ENCODE measurements around the gene NUDT13.
A peak's percentile ranks its signal among the peaks of the same experiment; 100 is the strongest.
"Not testable (repeated sequence)": the region's sequence is repeated elsewhere in the genome, so short reads cannot be mapped to it uniquely, and the experiment has no call there.

The NUDT13 gene

GRCh38 chr10:73096041-73096448, 14.2 kb upstream of the NUDT13 start:
- peak overlapping the region; percentile 93 for H3K4me3 ChIP-seq (ENCODE audit: low read depth, low read length)
- DNase-seq (ENCODE audit: low read depth) = peak; percentile 87
- TF ChIP-seq MAX (IDR thresholded peaks at IDR 0.05; ENCODE audit: low read depth, low read length) = no peak
- TF ChIP-seq MYC (IDR thresholded peaks at IDR 0.05; ENCODE audit: low read depth, low read length) = peak; percentile 44; the same call in 1 of the 2 replicates

GRCh38 chr10:73096449-73097304, 13.6 kb upstream of the NUDT13 start, which contains the start of gene P4HA1:
P4HA1 (minus strand) TSS chr10:73096866; CDS start chr10:73074883, 21,983 bp downstream.
- H3K4me3 ChIP-seq (ENCODE audit: low read depth, low read length) = peak within 1 kb of the TSS; percentile 93
- TF ChIP-seq MAX (IDR thresholded peaks at IDR 0.05; ENCODE audit: low read depth, low read length) = peak; percentile 78
- peak; percentile 83 for TF ChIP-seq MYC (IDR thresholded peaks at IDR 0.05; ENCODE audit: low read depth, low read length)
- TF ChIP-seq POLR2A (IDR thresholded peaks at IDR 0.05; ENCODE audit: extremely low read depth, insufficient read length) = peak; percentile 97
- peak; percentile 65 for TF ChIP-seq CTCF (IDR thresholded peaks at IDR 0.05; ENCODE audit: low read depth, low read length)
- DNase-seq (ENCODE audit: low read depth) = peak; percentile 97

GRCh38 chr10:73097305-73097670, 13.0 kb upstream of the NUDT13 start:
- no peak for DNase-seq (ENCODE audit: low read depth)
- peak overlapping the region; percentile 93 for H3K4me3 ChIP-seq (ENCODE audit: low read depth, low read length)
- no peak for TF ChIP-seq MYC (IDR thresholded peaks at IDR 0.05; ENCODE audit: low read depth, low read length)
- no peak for TF ChIP-seq POLR2A (IDR thresholded peaks at IDR 0.05; ENCODE audit: extremely low read depth, insufficient read length)
- TF ChIP-seq CTCF (IDR thresholded peaks at IDR 0.05; ENCODE audit: low read depth, low read length) = no peak
- TF ChIP-seq MAX (IDR thresholded peaks at IDR 0.05; ENCODE audit: low read depth, low read length) = no peak

GRCh38 chr10:73099141-73099540, 11.1 kb upstream of the NUDT13 start:
- TF ChIP-seq MYC (IDR thresholded peaks at IDR 0.05; ENCODE audit: low read depth, low read length) (no peak), MAX (IDR thresholded peaks at IDR 0.05; ENCODE audit: low read depth, low read length) (no peak)
- DNase-seq (ENCODE audit: low read depth) = no peak
- H3K4me3 ChIP-seq (ENCODE audit: low read depth, low read length) = no peak overlapping the region

- no peak for DNase-seq (ENCODE audit: low read depth)
- H3K4me3 ChIP-seq (ENCODE audit: low read depth, low read length) = no peak overlapping the region
- TF ChIP-seq POLR2A (IDR thresholded peaks at IDR 0.05; ENCODE audit: extremely low read depth, insufficient read length) = no peak
- no peak for TF ChIP-seq CTCF (IDR thresholded peaks at IDR 0.05; ENCODE audit: low read depth, low read length)
- TF ChIP-seq MAX (IDR thresholded peaks at IDR 0.05; ENCODE audit: low read depth, low read length) = no peak
- no peak for TF ChIP-seq MYC (IDR thresholded peaks at IDR 0.05; ENCODE audit: low read depth, low read length)
Observed at GRCh38 chr10:73106301-73106700, 4.0 kb upstream of the NUDT13 start.

GRCh38 chr10:73109248-73109652, 1.0 kb upstream of the NUDT13 start:
- not testable (repeated sequence) for H3K4me3 ChIP-seq (ENCODE audit: low read depth, low read length); DNase-seq (ENCODE audit: low read depth)

GRCh38 chr10:73112032-73112431, 1.8 kb downstream of the NUDT13 start:
- not testable (repeated sequence) for H3K4me3 ChIP-seq (ENCODE audit: low read depth, low read length); DNase-seq (ENCODE audit: low read depth)

- no peak overlapping the region for H3K4me3 ChIP-seq (ENCODE audit: low read depth, low read length)
- DNase-seq (ENCODE audit: low read depth) = no peak
- TF ChIP-seq CTCF (IDR thresholded peaks at IDR 0.05; ENCODE audit: low read depth, low read length) (no peak), MYC (IDR thresholded peaks at IDR 0.05; ENCODE audit: low read depth, low read length) (no peak), MAX (IDR thresholded peaks at IDR 0.05; ENCODE audit: low read depth, low read length) (no peak), POLR2A (IDR thresholded peaks at IDR 0.05; ENCODE audit: extremely low read depth, insufficient read length) (no peak)
Observed at GRCh38 chr10:73113551-73113950, 3.3 kb downstream of the NUDT13 start.

Measured in NB4 (cell line).